OCI-LY3 (cell line): ENCODE results near the gene HOXB1.

Experiments used
- CTCF ChIP-seq: fragments of 200-600, 300-600 bp; sonication (generic); IDR thresholded peaks from 2 replicates; pipeline ENCODE4 v1.5.1; 2014; ENCODE audit warnings: antibody characterized with exemption, low read length, low read depth
- EZH2phosphoT487 ChIP-seq: fragments of 200-600 bp; shearing (Covaris generic); IDR thresholded peaks from 2 replicates; pipeline ENCODE4 v1.6.1; 2018; ENCODE audit warnings: antibody characterized with exemption, mixed run types, low read depth

GRCh38 chr17:48526608-48527546 lies 3.9 kb downstream of the HOXB1 start:
- TF ChIP-seq CTCF: no peak
- no peak for TF ChIP-seq EZH2phosphoT487
